Fibroblast of skin of back (primary cell): ENCODE data around the gene NUDC.
"Not testable (repeated sequence)": the region's sequence is repeated elsewhere in the genome, so short reads cannot be mapped to it uniquely, and the experiment has no call there.

Experiments used
- DNase-seq: peaks from one replicate; pipeline ENCODE4 v3.0.0-alpha.2; 2013

The NUDC gene

GRCh38 chr1:26911399-26912146 lies 10.0 kb upstream of the NUDC start:
- no peak for DNase-seq

GRCh38 chr1:26912147-26912490 lies 9.4 kb upstream of the NUDC start:
- DNase-seq: no peak

GRCh38 chr1:26913389-26913753 lies 8.2 kb upstream of the NUDC start:
- DNase-seq: no peak

GRCh38 chr1:26913754-26914619 lies 7.6 kb upstream of the NUDC start, which contains the start of gene NR0B2:
TSS of gene NR0B2 (minus strand) at chr1:26913975. CDS start at chr1:26913940, 35 bp downstream.
- DNase-seq: no peak

GRCh38 chr1:26915204-26915842 lies 6.2 kb upstream of the NUDC start:
- DNase-seq: no peak

GRCh38 chr1:26921126-26921539 lies 410 bp upstream of the NUDC start:
- no peak for DNase-seq

GRCh38 chr1:26922431-26922729 lies 837 bp downstream of the NUDC start:
- no peak for DNase-seq

GRCh38 chr1:26922901-26923300 lies 1.4 kb downstream of the NUDC start:
- no peak for DNase-seq

- peak; percentile 26 for DNase-seq
Measured at GRCh38 chr1:26923711-26924110, 2.2 kb downstream of the NUDC start.

GRCh38 chr1:26932531-26932930 lies 11.0 kb downstream of the NUDC start:
- DNase-seq: no peak

GRCh38 chr1:26936823-26937222 lies 15.3 kb downstream of the NUDC start:
- no peak for DNase-seq

- DNase-seq: no peak
Measured at GRCh38 chr1:26938004-26938658, 16.6 kb downstream of the NUDC start.

- DNase-seq: no peak
Measured at GRCh38 chr1:26938659-26939025, 17.1 kb downstream of the NUDC start.

- DNase-seq: no peak
Measured at GRCh38 chr1:26941311-26941710, 19.8 kb downstream of the NUDC start.

- no peak for DNase-seq
Measured at GRCh38 chr1:26942656-26943055, 21.1 kb downstream of the NUDC start.

GRCh38 chr1:26945138-26945537 lies 23.6 kb downstream of the NUDC start:
- no peak for DNase-seq

- DNase-seq: no peak
Measured at GRCh38 chr1:26945728-26946127, 24.2 kb downstream of the NUDC start.

GRCh38 chr1:26946270-26946669 lies 24.7 kb downstream of the NUDC start:
- DNase-seq: no peak

GRCh38 chr1:26948725-26949057 lies 27.1 kb downstream of the NUDC start:
- not testable (repeated sequence) for DNase-seq

GRCh38 chr1:26949266-26949925 lies 27.9 kb downstream of the NUDC start:
- DNase-seq: no peak

- DNase-seq: no peak
Measured at GRCh38 chr1:26949926-26950319, 28.4 kb downstream of the NUDC start.

- DNase-seq: no peak
Measured at GRCh38 chr1:26950602-26951001, 29.1 kb downstream of the NUDC start.

GRCh38 chr1:26951216-26951615 lies 29.7 kb downstream of the NUDC start:
- no peak for DNase-seq
